COR-L47 (cell line): ENCODE measurements around the gene PTPRD.

ENCODE experiments used
- DNase-seq: peaks from one replicate; lab custom pipeline; 2025; lab: John Stamatoyannopoulos, UW

Gene PTPRD

DNA sequence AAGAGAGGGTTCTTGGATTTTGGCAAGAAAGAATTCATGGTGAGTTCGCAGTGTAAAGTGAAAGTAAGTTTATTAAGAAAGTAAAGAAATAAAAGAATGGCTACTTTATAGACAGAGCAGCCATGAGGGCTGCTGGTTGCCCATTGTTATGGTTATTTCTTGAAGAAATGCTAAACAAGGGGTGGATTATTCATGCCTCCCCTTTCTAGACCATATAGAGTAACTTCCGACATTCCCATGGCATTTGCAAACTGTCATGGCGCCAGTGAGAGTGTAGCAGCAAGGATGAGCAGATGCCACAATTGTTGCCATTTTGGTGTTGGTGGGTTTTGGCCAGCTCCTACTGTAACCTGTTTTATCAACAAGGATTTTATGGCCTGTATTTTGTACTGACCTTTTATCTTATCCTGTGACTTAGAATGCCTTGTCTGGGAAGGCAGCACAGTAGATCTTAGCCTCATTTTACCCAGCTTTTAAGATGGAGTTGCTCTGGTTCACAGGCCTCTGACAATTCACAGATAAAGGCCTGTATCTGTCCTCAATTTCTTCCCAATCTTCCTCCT is 1787.1 kb downstream of the PTPRD start:
- DNase-seq = no peak

DNA sequence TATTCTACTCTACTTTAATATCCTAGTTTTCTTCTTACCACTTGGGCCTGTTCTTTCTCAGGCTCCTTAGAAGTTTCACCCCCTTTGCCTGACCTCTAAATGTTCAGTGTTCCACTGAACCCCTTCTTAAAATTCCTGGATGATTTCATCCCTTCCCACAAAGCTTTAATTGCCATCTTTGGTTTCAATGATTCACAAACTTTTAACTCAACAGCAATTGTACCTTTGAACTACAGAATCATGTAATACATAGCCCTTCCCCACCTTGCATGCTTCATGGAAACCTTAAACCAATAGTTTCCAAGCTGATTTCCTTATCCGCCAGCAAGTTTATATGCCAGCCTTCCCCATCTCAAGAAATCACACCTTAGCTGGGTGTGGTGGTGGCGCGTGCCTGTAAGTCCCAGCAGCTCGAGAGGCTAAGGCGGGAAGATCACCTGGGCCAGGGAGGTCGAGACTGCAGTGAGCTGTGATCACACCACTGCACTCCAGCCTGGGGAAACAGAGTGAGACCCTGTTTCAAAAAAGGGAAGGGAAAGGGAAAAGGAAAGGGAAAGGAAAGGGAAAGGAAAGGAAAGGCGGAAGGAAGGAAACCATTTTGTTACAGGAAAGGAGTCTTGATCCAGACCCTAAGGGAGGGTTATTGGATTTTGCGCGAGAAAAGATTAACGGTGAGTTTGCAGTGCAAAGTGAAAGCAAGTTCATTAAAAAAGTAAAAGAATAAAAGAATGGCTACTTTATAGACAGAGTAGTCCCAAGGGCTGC is 1789.5 kb downstream of the PTPRD start:
- DNase-seq = no peak

- DNase-seq = no peak
These were observed 1790.2 kb downstream of the PTPRD start for GRCh38 chr9:8822667-8823025.

- DNase-seq = no peak
These were observed 1790.7 kb downstream of the PTPRD start for GRCh38 chr9:8821910-8822666.

GRCh38 chr9:8817335-8817734 is 1795.5 kb downstream of the PTPRD start:
- DNase-seq = no peak

DNA sequence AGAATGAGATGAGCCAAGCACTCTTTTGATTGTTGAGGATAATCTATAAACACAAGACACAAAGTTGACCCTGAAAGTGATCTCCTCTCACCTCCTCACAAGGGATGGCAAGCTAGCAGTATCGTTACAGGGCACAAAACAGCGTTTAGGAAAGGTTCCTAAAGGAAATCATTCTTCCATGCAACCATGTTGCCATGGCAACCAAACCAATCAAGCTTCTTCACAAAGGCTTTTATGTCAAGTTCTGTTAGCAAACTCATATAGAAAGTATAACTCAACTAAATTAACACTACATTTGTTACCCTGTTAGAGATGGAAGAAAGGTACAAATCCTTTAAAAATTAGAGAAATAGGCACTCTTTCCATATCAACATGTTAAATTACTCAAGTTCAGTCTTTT is 1796.4 kb downstream of the PTPRD start:
- DNase-seq = peak; percentile 37

DNA sequence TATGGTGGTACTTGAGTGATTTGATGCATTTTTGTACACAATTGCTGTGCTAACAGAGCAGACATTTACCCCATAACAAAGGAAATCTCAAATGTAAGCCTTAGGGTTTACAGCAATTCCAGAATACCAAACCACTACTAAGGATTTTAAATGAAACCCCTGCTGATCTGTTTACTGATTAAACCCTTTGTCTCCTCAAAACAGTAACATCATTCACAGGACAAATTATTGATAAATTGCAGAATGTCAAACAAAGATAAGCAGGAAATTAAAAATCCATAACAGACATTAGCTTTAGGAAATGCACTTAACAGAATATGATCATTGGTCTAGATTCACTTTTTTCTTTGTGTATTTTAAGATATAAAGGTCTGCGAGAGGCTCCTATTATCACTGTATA is 1796.9 kb downstream of the PTPRD start:
- DNase-seq = no peak

DNA sequence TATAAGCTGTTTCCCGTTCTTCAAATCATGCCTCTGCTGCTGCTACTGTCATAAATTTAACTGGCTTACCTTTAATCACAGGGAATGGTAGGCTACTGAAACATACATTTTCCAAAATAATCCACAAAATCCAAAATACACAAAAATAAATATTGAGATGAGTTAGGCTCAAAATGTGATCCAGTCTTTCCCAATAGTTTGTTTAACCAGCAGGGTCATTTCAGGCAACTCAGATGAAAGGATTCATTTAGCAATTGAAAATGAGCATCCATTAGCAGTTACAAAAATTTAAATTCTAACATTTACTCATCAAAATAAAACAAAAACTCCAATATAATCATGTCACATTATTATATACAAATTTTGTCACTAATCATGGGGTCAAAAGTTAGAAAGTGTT is 1797.6 kb downstream of the PTPRD start:
- no peak for DNase-seq

DNA sequence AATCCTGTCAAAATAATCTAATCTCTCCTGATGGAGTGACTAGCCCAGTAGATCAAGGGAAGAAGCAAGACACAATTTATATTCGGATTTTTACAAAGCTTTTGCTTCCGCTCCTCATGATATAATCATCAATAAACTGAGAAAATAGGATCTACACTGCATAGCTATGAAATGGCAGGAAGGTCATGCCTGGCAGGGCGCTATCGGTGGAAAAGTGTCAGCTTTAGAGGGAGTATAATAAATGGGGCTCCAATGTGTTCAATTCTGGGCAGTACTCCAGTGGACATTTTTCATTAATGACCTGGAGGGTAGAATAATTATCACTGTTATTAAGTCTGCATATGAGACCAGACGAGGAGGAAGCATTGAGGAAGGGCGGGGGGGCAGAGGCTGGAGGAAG is 1799.9 kb downstream of the PTPRD start:
- DNase-seq = no peak

GRCh38 chr9:8809741-8810140 is 1803.1 kb downstream of the PTPRD start:
- no peak for DNase-seq

DNA sequence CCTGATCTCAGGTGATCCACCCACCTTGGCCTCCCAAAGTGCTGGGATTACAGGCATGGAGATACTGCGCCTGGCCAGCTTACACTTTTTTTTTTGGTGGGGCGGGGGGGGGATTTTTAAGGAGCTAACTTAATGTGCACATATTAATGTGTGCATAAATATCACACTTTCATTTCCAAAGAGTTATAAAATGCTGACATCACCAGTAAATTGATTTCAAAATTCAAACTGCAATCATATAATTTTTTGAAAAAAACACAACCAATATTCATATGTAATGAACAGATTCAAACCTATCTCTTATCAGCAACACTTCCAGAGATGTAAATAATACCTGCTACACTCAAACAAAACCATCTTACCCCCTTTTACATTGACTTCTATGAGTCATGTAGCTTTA is 1806.7 kb downstream of the PTPRD start:
- DNase-seq = no peak

DNA sequence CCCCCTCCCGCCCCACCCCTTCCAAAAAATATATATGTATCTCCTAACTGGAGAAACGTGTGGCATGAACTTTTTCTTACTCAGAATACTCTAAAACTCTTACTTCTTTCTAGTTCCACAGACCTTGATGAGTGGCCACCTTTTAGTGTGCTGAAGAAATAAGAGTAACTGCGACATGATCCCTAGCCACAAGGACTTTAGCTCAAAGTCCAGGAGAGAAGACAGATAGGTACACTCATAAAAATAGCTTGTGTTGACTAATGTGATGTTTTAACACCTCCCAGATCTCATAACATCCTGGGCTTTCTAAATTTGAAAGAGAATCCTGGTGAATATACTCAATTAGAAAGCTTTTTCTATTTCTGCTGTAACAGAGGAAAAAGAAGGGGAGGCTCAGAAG is 1808.2 kb downstream of the PTPRD start:
- DNase-seq = no peak

DNA sequence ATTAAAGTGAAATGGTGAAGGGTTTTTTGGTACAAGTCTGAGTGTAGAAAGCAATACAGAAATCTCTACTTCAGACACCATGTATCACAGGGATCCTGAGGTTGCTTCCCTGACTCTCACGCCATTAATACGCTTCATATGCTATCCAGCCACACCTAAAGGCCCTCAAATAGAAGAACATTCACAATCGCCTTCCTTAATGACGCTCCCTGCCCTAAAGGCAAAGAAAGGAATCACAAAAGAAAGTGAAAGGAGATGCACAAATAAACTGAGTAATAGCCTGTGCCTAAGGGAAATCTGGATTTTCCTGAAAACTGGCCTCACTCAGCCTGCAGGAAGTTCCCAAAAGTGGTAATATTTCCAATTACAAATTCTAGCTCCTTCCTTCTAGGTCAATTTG is 1810.6 kb downstream of the PTPRD start:
- DNase-seq = no peak

DNA sequence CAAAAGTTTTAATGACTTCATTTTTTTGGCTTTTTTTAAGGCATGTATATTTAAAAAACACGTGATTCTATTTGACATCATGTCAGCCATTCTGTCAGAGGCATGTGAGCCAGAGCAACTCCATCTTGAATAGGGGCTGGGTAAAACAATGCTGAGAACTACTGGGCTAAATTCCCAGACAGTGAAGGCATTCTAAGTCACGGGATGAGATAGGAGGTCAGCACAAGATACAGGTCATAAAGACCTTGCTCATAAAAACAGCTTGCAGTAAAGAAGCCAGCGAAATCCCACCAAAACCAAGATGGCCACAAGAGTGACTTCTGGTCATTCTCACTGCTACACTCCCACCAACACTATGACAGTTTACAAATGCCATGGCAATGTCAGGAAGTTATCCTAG is 1812.6 kb downstream of the PTPRD start:
- no peak for DNase-seq

DNA sequence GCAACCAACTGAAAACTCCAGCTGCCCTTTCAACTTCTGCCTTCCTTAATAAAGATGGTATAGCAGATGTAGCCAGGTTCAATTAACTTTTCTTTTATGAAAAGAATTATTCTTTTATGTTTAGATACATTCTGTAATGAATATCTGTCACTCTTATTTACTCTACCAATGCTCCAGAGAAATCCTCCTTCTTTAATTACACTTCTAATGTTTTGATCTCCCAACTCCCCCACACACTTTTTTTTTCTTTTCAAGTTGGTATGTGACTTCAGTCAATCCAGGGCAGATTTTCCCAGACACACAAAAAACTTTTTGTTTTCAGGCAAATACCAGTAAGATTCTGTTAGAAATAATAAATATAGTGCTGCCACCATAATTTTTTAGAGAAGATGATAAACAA is 1813.2 kb downstream of the PTPRD start:
- DNase-seq = no peak

GRCh38 chr9:8799206-8799605 is 1813.6 kb downstream of the PTPRD start:
- DNase-seq = no peak

GRCh38 chr9:8784838-8785237 is 1828.0 kb downstream of the PTPRD start:
- no peak for DNase-seq

- DNase-seq = no peak
These were observed 1828.9 kb downstream of the PTPRD start for GRCh38 chr9:8783941-8784340.

- no peak for DNase-seq
These were observed 1830.6 kb downstream of the PTPRD start for GRCh38 chr9:8782237-8782636.

DNA sequence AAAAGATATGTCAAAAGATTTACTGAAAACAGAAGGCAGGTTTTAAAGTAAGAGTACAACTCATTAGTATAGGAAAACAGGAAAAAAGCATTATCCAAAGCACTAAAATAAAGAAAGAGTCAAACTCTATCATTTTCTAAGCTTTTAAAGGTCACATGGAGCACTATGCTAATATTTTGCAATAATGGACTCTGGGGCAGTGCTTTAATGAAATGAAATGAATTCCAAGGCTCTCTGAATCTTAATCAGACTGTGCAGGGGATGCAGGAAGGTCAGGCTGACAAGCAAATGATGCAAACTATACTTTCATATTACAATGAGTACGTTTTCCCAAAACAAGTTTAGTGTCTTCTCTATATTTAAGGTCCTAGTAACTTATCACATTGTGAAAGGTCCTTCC is 1831.3 kb downstream of the PTPRD start:
- DNase-seq = no peak

GRCh38 chr9:8780386-8780785 is 1832.4 kb downstream of the PTPRD start:
- no peak for DNase-seq

GRCh38 chr9:8779478-8779877 is 1833.3 kb downstream of the PTPRD start:
- no peak for DNase-seq

GRCh38 chr9:8778356-8778755 is 1834.4 kb downstream of the PTPRD start:
- no peak for DNase-seq
